Muscle of leg (tissue), 11 donors: ENCODE data around the gene GALNT10. TPM values are rescaled to one million over a fixed set of nuclear protein-coding genes. Genes with fewer than 3 reads are reported as not detected.

Experiments used
- DNase-seq: peaks from one replicate; pipeline ENCODE4 v3.0.0; 2013
- H3K27ac ChIP-seq: one replicate; pipeline ENCODE4 v1.5.1; 2013; ENCODE audit warnings: mild to moderate bottlenecking, low read length, control low read depth
- H3K27me3 ChIP-seq: one replicate; pipeline ENCODE4 v1.6.1; 2013; ENCODE audit warnings: low read length; ENCODE audit not compliant: control insufficient read depth, insufficient read depth
- H3K36me3 ChIP-seq: one replicate; pipeline ENCODE4 v1.6.1; 2013; ENCODE audit warnings: low read length; ENCODE audit not compliant: control insufficient read depth, insufficient read depth
- H3K4me1 ChIP-seq: one replicate; pipeline ENCODE4 v1.6.1; 2013; ENCODE audit warnings: low read length; ENCODE audit not compliant: control insufficient read depth, insufficient read depth
- H3K4me3 ChIP-seq: one replicate; pipeline ENCODE4 v1.5.1; 2013; ENCODE audit warnings: low read length, control low read depth
- H3K9me3 ChIP-seq: replicated peaks from 2 replicates; pipeline ENCODE4 v1.6.1; 2013; ENCODE audit warnings: low read depth, low read length; ENCODE audit not compliant: control insufficient read depth
- WGBS: methylation state at CpG from one replicate; pipeline ENCODE4 v1.1.5; 2013; ENCODE audit warnings: missing lambda C conversion rate; ENCODE audit not compliant: insufficient coverage; 5-methylcytosine and 5-hydroxymethylcytosine counted together
- polyA plus RNA-seq, 8 donors: library from polyadenylated mRNA; unstranded; fragments of 120-200 nt; gene quantifications; one replicate each; pipeline versions ENCODE4 v1.2.1 to v1.2.3, GENCODE V29; 2013; ENCODE audit warnings: inconsistent platforms in 1 of 8, low replicate concordance in 1 of 8; ENCODE audit not compliant: insufficient read length in 8 of 8, insufficient read depth in 1 of 8
- total RNA-seq: library from RNA; stranded (reverse); fragments of 120-200 nt; gene quantifications from one replicate; pipeline ENCODE4 v1.2.4, GENCODE V29; 2013

Gene GALNT10
- total and polyA plus RNA-seq, 9 donors: 16.6 to 27.8 (median 20.5) TPM

GRCh38 chr5:154342963-154343362, 152.4 kb downstream of the GALNT10 start:
- H3K27me3 ChIP-seq: no peaks in the 10 kb centered on the region
- no peaks in the 10 kb centered on the region for H3K4me1 ChIP-seq
- no peaks in the 10 kb centered on the region for H3K9me3 ChIP-seq
- DNase-seq: no peak
- no peak overlapping the region for H3K4me3 ChIP-seq
- H3K36me3 ChIP-seq: peaks cover 3% of the 10 kb centered on the region
- WGBS: 67% methylated on average over 3 of the region's 4 CpGs
- no peak overlapping the region for H3K27ac ChIP-seq

- no peak overlapping the region for H3K27ac ChIP-seq
- H3K4me3 ChIP-seq: no peak overlapping the region
- H3K9me3 ChIP-seq: no peaks in the 10 kb centered on the region
- 94% methylated on average over 2 of the region's 5 CpGs for WGBS
- no peaks in the 10 kb centered on the region for H3K27me3 ChIP-seq
- DNase-seq: no peak
- no peaks in the 10 kb centered on the region for H3K4me1 ChIP-seq
- H3K36me3 ChIP-seq: no peaks in the 10 kb centered on the region
These were observed 153.9 kb downstream of the GALNT10 start for GRCh38 chr5:154344461-154344860.

- no peak for DNase-seq
- Histone ChIP-seq H3K4me3 (no peak overlapping the region), H3K27me3 (no peaks in the 10 kb centered on the region), H3K36me3 (no peaks in the 10 kb centered on the region), H3K4me1 (no peaks in the 10 kb centered on the region), H3K27ac (no peak overlapping the region), H3K9me3 (no peaks in the 10 kb centered on the region)
- 100% methylated on average over 2 of the region's 5 CpGs for WGBS
These were observed 154.9 kb downstream of the GALNT10 start for GRCh38 chr5:154345255-154345952.

- no peaks in the 10 kb centered on the region for H3K9me3 ChIP-seq
- H3K4me3 ChIP-seq: no peak overlapping the region
- no CpG with 5 or more reads among the region's 1 CpG for WGBS
- H3K4me1 ChIP-seq: no peaks in the 10 kb centered on the region
- no peak overlapping the region for H3K27ac ChIP-seq
- no peaks in the 10 kb centered on the region for H3K36me3 ChIP-seq
- no peaks in the 10 kb centered on the region for H3K27me3 ChIP-seq
- peak; percentile 38 for DNase-seq
These were observed 155.9 kb downstream of the GALNT10 start for GRCh38 chr5:154346427-154346826.

GRCh38 chr5:154349626-154350264, 159.2 kb downstream of the GALNT10 start:
- no peak for DNase-seq
- no peaks in the 10 kb centered on the region for H3K36me3 ChIP-seq
- H3K27ac ChIP-seq: no peak overlapping the region
- no peak overlapping the region for H3K4me3 ChIP-seq
- WGBS: 75% methylated on average over 2 of the region's 5 CpGs
- no peaks in the 10 kb centered on the region for H3K27me3 ChIP-seq
- peaks cover 2% of the 10 kb centered on the region for H3K4me1 ChIP-seq
- no peaks in the 10 kb centered on the region for H3K9me3 ChIP-seq

- DNase-seq: no peak
- H3K4me1 ChIP-seq: peaks cover 14% of the 10 kb centered on the region
- H3K4me3 ChIP-seq: no peak overlapping the region
- H3K27ac ChIP-seq: no peak overlapping the region
- no peaks in the 10 kb centered on the region for H3K36me3 ChIP-seq
- H3K9me3 ChIP-seq: no peaks in the 10 kb centered on the region
- no peaks in the 10 kb centered on the region for H3K27me3 ChIP-seq
These were observed 160.6 kb downstream of the GALNT10 start for GRCh38 chr5:154351141-154351540.

- no peaks in the 10 kb centered on the region for H3K27me3 ChIP-seq
- H3K9me3 ChIP-seq: no peaks in the 10 kb centered on the region
- H3K27ac ChIP-seq: no peak overlapping the region
- H3K36me3 ChIP-seq: no peaks in the 10 kb centered on the region
- 100% methylated on average over 2 of the region's 3 CpGs for WGBS
- H3K4me1 ChIP-seq: peaks cover 14% of the 10 kb centered on the region
- no peak for DNase-seq
- H3K4me3 ChIP-seq: no peak overlapping the region
These were observed 161.0 kb downstream of the GALNT10 start for GRCh38 chr5:154351566-154351965.

GRCh38 chr5:154352960-154353548, 162.5 kb downstream of the GALNT10 start:
- Histone ChIP-seq H3K36me3 (no peaks in the 10 kb centered on the region), H3K4me1 (peaks cover 14% of the 10 kb centered on the region), H3K9me3 (no peaks in the 10 kb centered on the region), H3K4me3 (no peak overlapping the region), H3K27ac (no peak overlapping the region), H3K27me3 (no peaks in the 10 kb centered on the region)
- 72% methylated on average over 9 of the region's 11 CpGs for WGBS
- no peak for DNase-seq

GRCh38 chr5:154355129-154355611, 164.6 kb downstream of the GALNT10 start:
- no peaks in the 10 kb centered on the region for H3K36me3 ChIP-seq
- H3K4me3 ChIP-seq: no peak overlapping the region
- WGBS: 23% methylated on average over 2 of the region's 5 CpGs
- DNase-seq: peak; percentile 53
- no peaks in the 10 kb centered on the region for H3K9me3 ChIP-seq
- H3K4me1 ChIP-seq: peaks cover 14% of the 10 kb centered on the region
- H3K27ac ChIP-seq: no peak overlapping the region
- no peaks in the 10 kb centered on the region for H3K27me3 ChIP-seq

GRCh38 chr5:154356020-154356655, 165.6 kb downstream of the GALNT10 start:
- no peaks in the 10 kb centered on the region for H3K27me3 ChIP-seq
- no peak overlapping the region for H3K27ac ChIP-seq
- WGBS: 20% methylated on average over 2 of the region's 4 CpGs
- no peaks in the 10 kb centered on the region for H3K9me3 ChIP-seq
- DNase-seq: peak; percentile 39
- no peaks in the 10 kb centered on the region for H3K36me3 ChIP-seq
- H3K4me3 ChIP-seq: no peak overlapping the region
- peaks cover 14% of the 10 kb centered on the region for H3K4me1 ChIP-seq
